Adrenal gland (tissue), 12 donors: ENCODE results near the gene KLHL21. TPM values are rescaled to one million over a fixed set of nuclear protein-coding genes. Genes with fewer than 3 reads are reported as not detected.

Experiments used
- DNase-seq, 7 donors: peaks; one replicate each; pipeline ENCODE4 v3.0.0-alpha.2; 2019 to 2020
- H3K27ac ChIP-seq, 5 donors: fragments of 200-600 bp; sonication (generic) in 4 of 5; 1 replicate in 3 of 5; 2 replicates in 2 of 5; pipeline versions ENCODE4 v1.5.1 to v1.8.0; 2016 to 2020; ENCODE audit warnings: mild to moderate bottlenecking in 1 of 5
- H3K27me3 ChIP-seq: fragments of 200-600 bp; 2 replicates; pipeline ENCODE4 v1.8.0; 2021
- H3K36me3 ChIP-seq, 2 donors: fragments of 200-600 bp; replicated peaks in 1 of 2; 1 replicate in 1 of 2; 2 replicates in 1 of 2; pipeline versions ENCODE4 v1.5.1 to v1.8.0; 2018 to 2022
- H3K4me1 ChIP-seq, 2 donors: fragments of 200-600 bp; replicated peaks in 1 of 2; 1 replicate in 1 of 2; 2 replicates in 1 of 2; pipeline versions ENCODE4 v1.5.1 to v1.8.0; 2018 to 2021
- H3K4me3 ChIP-seq, 4 donors: fragments of 200-600 bp; sonication (generic) in 3 of 4; one replicate each; pipeline ENCODE4 v1.5.1; 2016 to 2018
- H3K9me3 ChIP-seq, 3 donors: fragments of 200-600 bp; sonication (generic) in 1 of 3; replicated peaks in 1 of 3; 1 replicate in 2 of 3; 2 replicates in 1 of 3; pipeline versions ENCODE4 v1.5.1 to v1.8.0; 2016 to 2021
- POLR2A ChIP-seq, 2 donors: fragments of 450-650 bp; IDR thresholded peaks; one replicate each; pipeline ENCODE4 v1.6.1; 2017; ENCODE audit warnings: antibody characterized with exemption in 2 of 2, mild to moderate bottlenecking in 2 of 2, moderate library complexity in 1 of 2
- WGBS, 4 donors: extraction: QIAGEN DNeasy Blood & Tissue Kit in 2 of 4; methylation state at CpG; one replicate each; pipeline versions ENCODE4 v1.1.5 to v1.1.7; 2013 to 2017; 5-methylcytosine and 5-hydroxymethylcytosine counted together
- intact Hi-C, 2 donors: fragments of 100-400 bp; cut with DNase I; formaldehyde crosslinking; loops; one replicate each; pipeline versions ENCODE4 v1.14.1 to v1.15.0; 2022 to 2023
- polyA plus RNA-seq, 3 donors: library from polyadenylated mRNA; stranded (reverse); fragments of 200-250 nt in 2 of 3; fragments of 350-450 nt in 1 of 3; fragmentation: Illumina TruSeq in 1 of 3; extraction: RNeasy Lipid Tissue Mini Kit (QIAGEN cat#74804) in 1 of 3; gene quantifications; one replicate each; pipeline ENCODE4 v1.2.3, GENCODE V29; 2013 to 2014
- total RNA-seq, 9 donors: library from RNA; depleted of rRNA in 4 of 9; stranded (reverse); fragments of >200 nt in 4 of 9; fragments of 120-200 nt in 1 of 9; fragmentation: NEBNext Ultra II Directional in 1 of 9; extraction: Animal tissue kit (Norgen Biotek cat#: 25700) in 1 of 9; gene quantifications; one replicate each; pipeline versions ENCODE4 v1.1.0 to v1.2.4, GENCODE V29; 2013 to 2023
- TF ChIP-seq, protein P1 (sequence below), 6 experiments: fragments of 450-650 bp in 4 of 6; fragments of 200-600 bp in 2 of 6; sonication (generic) in 1 of 6; IDR thresholded peaks; 1 replicate in 5 of 6; 2 replicates in 1 of 6; pipeline versions ENCODE4 v1.5.1 to v1.8.0; 2016 to 2021; ENCODE audit warnings: antibody characterized with exemption in 6 of 6, mild to moderate bottlenecking in 2 of 6, moderate library complexity in 1 of 6
- donor health status: healthy with polysubstance abuse.
- donor health status: Bipolar disorder and iron deficiency.
- donor health status: DM: yes; HTN: yes; CAD: no.
- donor health status: DM: no; HTN: no; CAD: no.
- donor health status: DM: no; HTN: no; CAD: no.
- donor health status: DM: yes; HTN: yes; CAD: no.

Gene KLHL21
- total and polyA plus RNA-seq, 12 donors = 11.7 to 108 (median 35.9) TPM

DNA sequence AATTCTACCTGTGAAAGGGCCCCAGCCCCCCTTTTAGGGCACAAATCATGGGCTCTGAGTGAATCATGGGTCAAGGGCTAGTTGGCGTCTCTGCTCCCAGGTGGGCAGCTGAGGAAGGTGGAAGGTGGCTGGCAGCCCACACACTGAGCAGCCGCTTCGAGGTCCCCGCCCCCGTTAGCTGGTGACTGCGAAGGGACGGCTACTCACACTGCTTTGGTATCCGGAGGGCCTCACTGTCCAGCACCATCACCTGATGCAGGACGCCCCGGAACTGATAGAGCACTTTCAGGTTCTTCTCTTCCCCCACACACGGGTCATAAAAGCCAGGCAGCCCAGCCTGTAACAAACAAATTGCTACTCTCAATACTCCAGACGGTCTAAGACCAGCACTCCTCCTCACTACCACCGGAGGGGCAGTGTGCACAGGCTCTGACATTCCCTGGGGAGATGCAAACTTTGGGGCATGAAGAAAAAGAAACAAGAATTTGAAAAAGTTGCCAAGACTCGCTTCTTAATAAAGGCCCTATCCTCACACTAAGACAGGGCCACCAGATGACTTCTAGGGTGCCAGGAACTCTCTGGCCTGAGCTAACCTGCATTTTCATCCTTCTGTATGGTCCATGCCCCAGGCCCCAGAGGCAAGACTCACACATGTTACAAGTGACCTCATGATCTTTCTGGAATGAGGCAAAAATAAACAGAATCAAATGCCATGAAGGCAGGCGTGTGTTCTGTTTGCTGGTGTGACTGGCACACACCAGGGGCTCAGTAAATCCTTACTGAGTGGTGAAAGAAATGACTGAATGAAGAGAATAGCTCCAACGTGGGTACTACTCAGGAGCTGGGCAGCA lies 33.5 kb upstream of the KLHL21 start:
- Histone ChIP-seq H3K9me3 (no peaks in the 10 kb centered on the region), H3K4me3 (no peak overlapping the region), H3K36me3 (peaks cover 0 to 94% of the 10 kb centered on the region in 2 donors), H3K27ac (no peak overlapping the region), H3K27me3 (no peaks in the 10 kb centered on the region), H3K4me1 (no peaks in the 10 kb centered on the region)
- TF ChIP-seq POLR2A (IDR thresholded peaks at IDR 0.05) = no peak
- TF ChIP-seq, protein P1, sequence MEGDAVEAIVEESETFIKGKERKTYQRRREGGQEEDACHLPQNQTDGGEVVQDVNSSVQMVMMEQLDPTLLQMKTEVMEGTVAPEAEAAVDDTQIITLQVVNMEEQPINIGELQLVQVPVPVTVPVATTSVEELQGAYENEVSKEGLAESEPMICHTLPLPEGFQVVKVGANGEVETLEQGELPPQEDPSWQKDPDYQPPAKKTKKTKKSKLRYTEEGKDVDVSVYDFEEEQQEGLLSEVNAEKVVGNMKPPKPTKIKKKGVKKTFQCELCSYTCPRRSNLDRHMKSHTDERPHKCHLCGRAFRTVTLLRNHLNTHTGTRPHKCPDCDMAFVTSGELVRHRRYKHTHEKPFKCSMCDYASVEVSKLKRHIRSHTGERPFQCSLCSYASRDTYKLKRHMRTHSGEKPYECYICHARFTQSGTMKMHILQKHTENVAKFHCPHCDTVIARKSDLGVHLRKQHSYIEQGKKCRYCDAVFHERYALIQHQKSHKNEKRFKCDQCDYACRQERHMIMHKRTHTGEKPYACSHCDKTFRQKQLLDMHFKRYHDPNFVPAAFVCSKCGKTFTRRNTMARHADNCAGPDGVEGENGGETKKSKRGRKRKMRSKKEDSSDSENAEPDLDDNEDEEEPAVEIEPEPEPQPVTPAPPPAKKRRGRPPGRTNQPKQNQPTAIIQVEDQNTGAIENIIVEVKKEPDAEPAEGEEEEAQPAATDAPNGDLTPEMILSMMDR (IDR thresholded peaks at IDR 0.05) = no peak
- intact Hi-C loops = no loop called here
- no peak for DNase-seq
- 60 to 82% (median 75%) methylated on average over 5 to 16 of the region's 16 CpGs for WGBS, 4 donors

DNA sequence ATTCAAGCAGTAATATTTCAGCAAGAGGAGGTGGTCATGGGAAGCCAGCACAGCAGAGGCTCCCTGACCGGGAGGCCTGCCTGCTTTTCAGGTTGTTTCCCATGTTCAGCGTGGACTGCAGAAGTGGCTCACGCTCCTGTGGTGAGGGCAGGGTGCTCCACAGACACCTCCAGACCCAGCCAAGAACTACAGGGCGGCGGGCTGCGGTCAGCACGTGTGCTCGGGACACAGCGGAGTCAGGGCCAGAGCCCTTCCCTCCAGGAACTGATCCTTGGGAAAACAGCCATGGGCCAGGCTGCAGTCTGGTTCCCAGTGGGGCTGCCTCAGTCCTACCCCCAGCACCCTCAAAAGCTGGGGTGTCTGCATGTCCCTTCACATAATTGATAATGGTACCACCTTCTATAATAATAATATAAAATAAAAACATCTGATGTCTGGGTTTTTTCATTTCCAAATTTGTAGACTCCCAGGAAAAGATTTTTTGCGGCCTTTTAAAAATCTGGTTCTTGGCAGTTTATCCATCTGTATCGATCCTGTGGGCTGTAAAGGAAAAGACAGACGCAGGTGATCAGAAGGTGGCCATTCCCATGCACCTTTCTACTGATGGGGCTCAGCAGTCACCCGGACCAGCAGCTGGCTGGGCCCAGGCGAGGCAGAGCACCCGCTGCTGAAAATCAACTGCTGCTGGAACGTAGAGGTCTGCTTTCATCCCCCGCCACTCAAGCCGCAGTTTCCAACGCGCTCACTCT lies 32.7 kb upstream of the KLHL21 start:
- Histone ChIP-seq H3K27ac (no peak overlapping the region), H3K36me3 (peaks cover 0 to 96% of the 10 kb centered on the region in 2 donors), H3K27me3 (no peaks in the 10 kb centered on the region), H3K4me1 (no peaks in the 10 kb centered on the region), H3K9me3 (no peaks in the 10 kb centered on the region), H3K4me3 (no peak overlapping the region)
- DNase-seq = no peak
- 87 to 90% (median 89%) methylated on average over 13 to 20 of the region's 20 CpGs for WGBS, 4 donors
- intact Hi-C loops = no loop called here
- TF ChIP-seq, protein P1 (IDR thresholded peaks at IDR 0.05) = no peak
- TF ChIP-seq POLR2A (IDR thresholded peaks at IDR 0.05) = no peak

DNA sequence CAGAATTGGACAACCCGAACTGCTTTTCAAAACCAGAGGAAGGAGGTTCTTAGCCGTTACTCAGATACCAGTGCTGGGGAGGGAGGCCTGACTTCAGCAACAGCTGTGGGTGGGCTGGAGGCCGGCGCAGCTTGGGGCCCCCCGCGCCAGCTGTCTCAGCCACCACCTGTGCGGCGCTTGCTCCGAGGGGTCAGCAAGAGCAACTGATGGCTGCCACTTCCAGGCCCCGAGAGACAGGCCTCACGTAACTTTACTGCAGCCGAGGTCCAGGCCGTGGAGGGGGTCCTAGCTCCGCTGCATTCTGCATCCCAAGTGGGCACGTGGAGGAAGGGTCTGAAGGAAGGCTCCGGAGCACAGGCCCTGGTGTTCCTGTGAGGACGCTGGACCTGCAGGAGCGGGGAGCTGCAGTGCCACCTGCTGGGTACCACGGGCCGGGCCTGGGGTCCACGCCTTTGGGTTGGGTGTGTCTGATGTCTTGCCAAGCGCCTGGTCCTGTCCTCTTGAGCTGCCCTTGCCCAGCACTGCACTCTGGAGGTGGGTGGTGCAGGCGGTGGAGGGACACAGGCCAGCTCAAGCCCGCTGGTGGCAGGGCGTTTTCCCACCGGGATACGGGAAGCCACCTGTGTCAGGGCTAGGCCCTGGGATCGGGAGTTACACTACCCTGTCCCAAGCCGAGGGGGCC lies 31.8 kb upstream of the KLHL21 start:
- Histone ChIP-seq H3K27ac (no peak overlapping the region), H3K36me3 (peaks cover 0 to 97% of the 10 kb centered on the region in 2 donors), H3K4me1 (no peaks in the 10 kb centered on the region), H3K4me3 (no peak overlapping the region), H3K27me3 (no peaks in the 10 kb centered on the region), H3K9me3 (no peaks in the 10 kb centered on the region)
- 67 to 79% (median 72%) methylated on average over 13 to 29 of the region's 29 CpGs for WGBS, 4 donors
- DNase-seq = peak; percentile 54 to 83 (median 78)
- intact Hi-C loops = no loop called here
- TF ChIP-seq, protein P1 (IDR thresholded peaks at IDR 0.05) = peak; percentile 17 to 59 (median 49)
- TF ChIP-seq POLR2A (IDR thresholded peaks at IDR 0.05) = no peak
